ENCODE measurements around the gene GEN1.

The GEN1 gene

DNA sequence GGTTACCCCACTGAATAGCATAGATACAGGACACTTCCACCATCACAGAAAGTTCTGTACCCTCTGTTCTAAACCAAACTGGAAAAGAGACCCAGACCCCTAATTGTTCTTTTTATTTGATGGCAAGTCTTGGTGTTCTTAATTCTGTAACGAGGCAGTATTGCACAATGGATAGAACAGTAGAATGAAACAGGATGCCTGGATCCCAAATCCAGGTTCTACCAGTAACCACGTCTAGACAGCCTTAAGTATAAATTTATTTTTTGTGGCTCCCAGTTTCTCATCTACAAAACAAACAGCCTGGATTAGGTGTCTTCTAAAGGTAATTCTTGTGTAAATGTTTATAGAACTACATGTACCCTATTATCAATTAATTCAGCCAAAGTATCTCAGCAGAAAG, 24.1 kb upstream of the GEN1 start:
- H3K9ac ChIP-seq (ENCODE audit: low read length in 2 of 2): no peak overlapping the region
- no peaks in the 10 kb centered on the region for H3K9me3 ChIP-seq (ENCODE audit: control insufficient read depth in 2 of 2, low read length in 2 of 2)
- H3K4me1 ChIP-seq (ENCODE audit: control insufficient read depth, insufficient read depth, low read length): no peaks in the 10 kb centered on the region
- no peak overlapping the region for H3K4me3 ChIP-seq (ENCODE audit: low read length in 2 of 2)
- peaks cover 0 to 3% of the 10 kb centered on the region in 2 donors for H3K36me3 ChIP-seq (ENCODE audit: control insufficient read depth in 2 of 2, insufficient read depth in 2 of 2, low read length in 2 of 2)
- no peak overlapping the region for H3K27ac ChIP-seq (ENCODE audit: low read length)
- no peaks in the 10 kb centered on the region for H3K27me3 ChIP-seq (ENCODE audit: control insufficient read depth in 1 of 2, insufficient read depth in 2 of 2, low read length in 2 of 2)

DNA sequence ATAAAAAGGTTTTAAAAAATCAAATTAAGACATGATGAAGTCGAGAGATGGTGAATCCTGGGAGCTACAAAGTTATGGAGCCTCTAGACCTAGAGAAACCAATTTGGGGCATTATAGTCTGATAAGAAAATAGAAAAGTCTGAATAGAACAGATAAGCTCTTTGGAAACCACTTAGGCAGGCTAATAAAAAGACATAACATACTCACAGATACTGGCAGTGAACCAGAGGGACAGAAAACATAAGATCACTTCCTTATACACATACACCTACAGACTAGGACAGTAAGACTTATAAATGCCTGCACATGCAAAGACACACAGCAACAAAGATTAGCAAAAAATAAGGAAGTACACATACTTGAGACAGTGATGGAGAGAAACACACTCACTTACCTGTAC, 20.3 kb upstream of the GEN1 start:
- Histone ChIP-seq H3K27ac (ENCODE audit: low read length) (no peak overlapping the region), H3K36me3 (ENCODE audit: control insufficient read depth in 2 of 2, insufficient read depth in 2 of 2, low read length in 2 of 2) (peaks cover 14 to 18% of the 10 kb centered on the region in 2 donors), H3K4me1 (ENCODE audit: control insufficient read depth, insufficient read depth, low read length) (no peaks in the 10 kb centered on the region), H3K9ac (ENCODE audit: low read length in 2 of 2) (no peak overlapping the region), H3K9me3 (ENCODE audit: control insufficient read depth in 2 of 2, low read length in 2 of 2) (no peaks in the 10 kb centered on the region), H3K27me3 (ENCODE audit: control insufficient read depth in 1 of 2, insufficient read depth in 2 of 2, low read length in 2 of 2) (no peaks in the 10 kb centered on the region), H3K4me3 (ENCODE audit: low read length in 2 of 2) (no peak overlapping the region)

GRCh38 chr2:17735864-17736263, 18.1 kb upstream of the GEN1 start:
- H3K9ac ChIP-seq (ENCODE audit: low read length in 2 of 2): no peak overlapping the region
- H3K27me3 ChIP-seq (ENCODE audit: control insufficient read depth in 1 of 2, insufficient read depth in 2 of 2, low read length in 2 of 2): no peaks in the 10 kb centered on the region
- H3K4me1 ChIP-seq (ENCODE audit: control insufficient read depth, insufficient read depth, low read length): no peaks in the 10 kb centered on the region
- no peaks in the 10 kb centered on the region for H3K9me3 ChIP-seq (ENCODE audit: control insufficient read depth in 2 of 2, low read length in 2 of 2)
- peaks cover 14 to 18% of the 10 kb centered on the region in 2 donors for H3K36me3 ChIP-seq (ENCODE audit: control insufficient read depth in 2 of 2, insufficient read depth in 2 of 2, low read length in 2 of 2)
- no peak overlapping the region for H3K4me3 ChIP-seq (ENCODE audit: low read length in 2 of 2)
- H3K27ac ChIP-seq (ENCODE audit: low read length): no peak overlapping the region

DNA sequence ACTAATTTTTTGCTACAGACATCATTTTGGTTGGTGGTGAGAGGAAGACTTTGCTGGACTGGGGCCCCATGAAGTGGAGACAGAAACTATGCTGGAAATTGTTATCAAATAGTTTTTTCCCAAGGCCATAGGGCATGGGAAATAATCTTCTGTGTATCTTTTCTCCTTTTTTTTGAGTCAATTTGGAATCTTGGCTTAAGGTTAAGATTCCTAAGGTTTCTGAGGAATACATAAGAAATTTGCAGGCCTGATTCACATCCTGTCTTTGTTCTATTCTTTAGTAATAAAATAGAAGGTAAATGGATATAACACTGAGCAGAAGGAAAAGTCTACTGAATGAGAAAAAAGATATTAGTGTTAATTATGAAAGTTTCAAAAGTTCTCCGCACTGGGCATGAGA, 16.9 kb upstream of the GEN1 start:
- no peak overlapping the region for H3K4me3 ChIP-seq (ENCODE audit: low read length in 2 of 2)
- no peak overlapping the region for H3K27ac ChIP-seq (ENCODE audit: low read length)
- H3K9me3 ChIP-seq (ENCODE audit: control insufficient read depth in 2 of 2, low read length in 2 of 2): no peaks in the 10 kb centered on the region
- H3K36me3 ChIP-seq (ENCODE audit: control insufficient read depth in 2 of 2, insufficient read depth in 2 of 2, low read length in 2 of 2): peaks cover 14 to 15% of the 10 kb centered on the region in 2 donors
- H3K9ac ChIP-seq (ENCODE audit: low read length in 2 of 2): no peak overlapping the region
- no peaks in the 10 kb centered on the region for H3K27me3 ChIP-seq (ENCODE audit: control insufficient read depth in 1 of 2, insufficient read depth in 2 of 2, low read length in 2 of 2)
- no peaks in the 10 kb centered on the region for H3K4me1 ChIP-seq (ENCODE audit: control insufficient read depth, insufficient read depth, low read length)

- Histone ChIP-seq H3K27ac (ENCODE audit: low read length) (no peak overlapping the region), H3K9ac (ENCODE audit: low read length in 2 of 2) (no peak overlapping the region), H3K4me3 (ENCODE audit: low read length in 2 of 2) (no peak overlapping the region), H3K4me1 (ENCODE audit: control insufficient read depth, insufficient read depth, low read length) (no peaks in the 10 kb centered on the region), H3K9me3 (ENCODE audit: control insufficient read depth in 2 of 2, low read length in 2 of 2) (no peaks in the 10 kb centered on the region), H3K36me3 (ENCODE audit: control insufficient read depth in 2 of 2, insufficient read depth in 2 of 2, low read length in 2 of 2) (peaks cover 13 to 14% of the 10 kb centered on the region in 2 donors), H3K27me3 (ENCODE audit: control insufficient read depth in 1 of 2, insufficient read depth in 2 of 2, low read length in 2 of 2) (no peaks in the 10 kb centered on the region)
Measured at GRCh38 chr2:17740203-17740602, 13.7 kb upstream of the GEN1 start.

- Histone ChIP-seq H3K4me3 (ENCODE audit: low read length in 2 of 2) (no peak overlapping the region), H3K9ac (ENCODE audit: low read length in 2 of 2) (no peak overlapping the region), H3K36me3 (ENCODE audit: control insufficient read depth in 2 of 2, insufficient read depth in 2 of 2, low read length in 2 of 2) (no peaks in the 10 kb centered on the region), H3K27ac (ENCODE audit: low read length) (no peak overlapping the region), H3K4me1 (ENCODE audit: control insufficient read depth, insufficient read depth, low read length) (no peaks in the 10 kb centered on the region), H3K27me3 (ENCODE audit: control insufficient read depth in 1 of 2, insufficient read depth in 2 of 2, low read length in 2 of 2) (no peaks in the 10 kb centered on the region), H3K9me3 (ENCODE audit: control insufficient read depth in 2 of 2, low read length in 2 of 2) (no peaks in the 10 kb centered on the region)
Measured at GRCh38 chr2:17747684-17748452, 6.1 kb upstream of the GEN1 start.

- Histone ChIP-seq H3K9ac (ENCODE audit: low read length in 2 of 2) (no peak overlapping the region), H3K9me3 (ENCODE audit: control insufficient read depth in 2 of 2, low read length in 2 of 2) (no peaks in the 10 kb centered on the region), H3K36me3 (ENCODE audit: control insufficient read depth in 2 of 2, insufficient read depth in 2 of 2, low read length in 2 of 2) (no peaks in the 10 kb centered on the region), H3K4me1 (ENCODE audit: control insufficient read depth, insufficient read depth, low read length) (no peaks in the 10 kb centered on the region), H3K27me3 (ENCODE audit: control insufficient read depth in 1 of 2, insufficient read depth in 2 of 2, low read length in 2 of 2) (no peaks in the 10 kb centered on the region), H3K4me3 (ENCODE audit: low read length in 2 of 2) (no peak overlapping the region), H3K27ac (ENCODE audit: low read length) (no peak overlapping the region)
Measured at GRCh38 chr2:17748745-17749144, 5.2 kb upstream of the GEN1 start.

GRCh38 chr2:17749753-17750438, 4.0 kb upstream of the GEN1 start:
- no peaks in the 10 kb centered on the region for H3K9me3 ChIP-seq (ENCODE audit: control insufficient read depth in 2 of 2, low read length in 2 of 2)

DNA sequence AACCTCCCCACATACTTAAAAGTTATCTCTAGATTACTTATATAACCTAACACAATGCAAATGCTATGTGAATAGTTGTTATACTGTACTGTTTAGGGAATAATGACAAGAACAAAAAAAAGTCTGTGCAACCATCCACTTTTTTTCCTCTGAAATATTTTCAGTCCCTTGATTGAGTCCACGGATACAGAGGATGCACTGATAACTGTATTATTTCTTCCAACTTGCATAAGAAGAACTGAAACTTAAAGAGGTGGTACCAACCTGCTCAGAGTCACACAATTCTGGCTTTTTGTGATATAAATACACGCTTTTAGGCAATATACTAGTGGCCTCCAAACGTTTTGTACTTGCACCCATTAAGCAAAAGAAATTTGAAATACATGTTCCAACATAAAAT, 1.7 kb upstream of the GEN1 start:
- Histone ChIP-seq H3K27ac (ENCODE audit: low read length) (no peak overlapping the region), H3K4me1 (ENCODE audit: control insufficient read depth, insufficient read depth, low read length) (peaks cover 6% of the 10 kb centered on the region), H3K4me3 (ENCODE audit: low read length in 2 of 2) (no peak overlapping the region), H3K9ac (ENCODE audit: low read length in 2 of 2) (no peak overlapping the region), H3K27me3 (ENCODE audit: control insufficient read depth in 1 of 2, insufficient read depth in 2 of 2, low read length in 2 of 2) (no peaks in the 10 kb centered on the region), H3K36me3 (ENCODE audit: control insufficient read depth in 2 of 2, insufficient read depth in 2 of 2, low read length in 2 of 2) (no peaks in the 10 kb centered on the region), H3K9me3 (ENCODE audit: control insufficient read depth in 2 of 2, low read length in 2 of 2) (no peaks in the 10 kb centered on the region)

More at GRCh38 chr2:17749753-17750438, 4.0 kb upstream of the GEN1 start:
- Histone ChIP-seq H3K36me3 (ENCODE audit: control insufficient read depth in 2 of 2, insufficient read depth in 2 of 2, low read length in 2 of 2) (no peaks in the 10 kb centered on the region), H3K4me1 (ENCODE audit: control insufficient read depth, insufficient read depth, low read length) (peaks cover 6% of the 10 kb centered on the region), H3K27ac (ENCODE audit: low read length) (no peak overlapping the region), H3K4me3 (ENCODE audit: low read length in 2 of 2) (no peak overlapping the region), H3K27me3 (ENCODE audit: control insufficient read depth in 1 of 2, insufficient read depth in 2 of 2, low read length in 2 of 2) (no peaks in the 10 kb centered on the region), H3K9ac (ENCODE audit: low read length in 2 of 2) (no peak overlapping the region)

DNA sequence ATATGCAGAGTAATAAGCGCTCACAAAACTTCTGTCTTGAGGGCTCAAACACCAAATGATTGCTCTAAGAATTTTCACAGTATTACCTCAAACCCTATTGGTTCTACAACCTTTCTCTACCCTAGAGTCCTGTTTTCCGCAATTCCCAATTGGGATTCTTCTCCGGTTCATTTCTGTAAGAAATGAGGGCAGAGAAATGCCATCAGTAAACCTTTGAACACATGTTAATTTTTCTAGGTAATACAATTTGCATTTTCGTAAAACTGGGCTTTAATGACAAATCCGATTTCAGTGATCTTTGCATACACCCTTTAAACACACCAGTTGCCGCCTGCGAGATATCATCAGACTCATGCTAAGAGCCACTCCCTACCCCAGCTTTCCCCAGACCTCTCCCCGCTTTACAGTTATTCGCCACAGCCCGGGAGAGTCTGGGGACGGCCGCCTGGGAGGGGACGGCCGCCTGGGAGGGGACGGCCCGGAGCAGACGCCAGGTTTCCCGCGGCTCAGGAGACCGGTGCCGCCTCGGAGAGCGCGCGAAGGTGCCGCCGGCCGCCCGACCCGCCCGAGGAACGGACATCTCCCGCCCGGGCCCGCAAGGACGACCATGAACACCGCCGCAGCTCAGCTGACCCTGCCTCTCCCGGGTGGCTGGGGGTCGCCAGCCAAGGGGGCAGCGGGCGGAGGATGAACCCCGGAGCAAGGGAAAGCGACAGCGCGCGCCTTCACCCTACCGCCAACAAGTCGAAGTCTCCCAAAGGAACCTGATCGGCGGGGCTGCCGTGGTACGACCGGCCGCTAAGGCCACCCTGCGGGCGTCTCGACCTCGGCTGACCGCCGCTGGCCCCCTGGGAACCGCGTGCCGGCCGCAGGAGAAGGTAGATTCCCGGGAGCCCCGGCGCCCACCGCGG, 791 bp upstream of the GEN1 start:
- Histone ChIP-seq H3K9ac (ENCODE audit: low read length in 2 of 2) (peak overlapping the region; percentile 80 to 84), H3K9me3 (ENCODE audit: control insufficient read depth in 2 of 2, low read length in 2 of 2) (no peaks in the 10 kb centered on the region), H3K27me3 (ENCODE audit: control insufficient read depth in 1 of 2, insufficient read depth in 2 of 2, low read length in 2 of 2) (no peaks in the 10 kb centered on the region), H3K4me3 (ENCODE audit: low read length in 2 of 2) (peak overlapping the region; percentile 72 to 87), H3K27ac (ENCODE audit: low read length) (peak overlapping the region; percentile 88), H3K4me1 (ENCODE audit: control insufficient read depth, insufficient read depth, low read length) (peaks cover 6% of the 10 kb centered on the region), H3K36me3 (ENCODE audit: control insufficient read depth in 2 of 2, insufficient read depth in 2 of 2, low read length in 2 of 2) (no peaks in the 10 kb centered on the region)

Measured in stomach smooth muscle (tissue), 2 donors.